Breast epithelium (tissue), 3 donors: ENCODE measurements around the gene ZNF536.

Experiments
- POLR2A ChIP-seq: fragments of 450-650 bp; IDR thresholded peaks from one replicate; pipeline ENCODE4 v1.6.1; 2016; ENCODE audit warnings: antibody characterized with exemption, mild to moderate bottlenecking, moderate library complexity
- POLR2AphosphoS5 ChIP-seq, 3 donors: sonication (generic); formaldehyde crosslinking; IDR thresholded peaks; one replicate each; pipeline ENCODE4 v1.6.1; 2017; ENCODE audit warnings: antibody characterized with exemption in 3 of 3
- TF ChIP-seq, protein P1 (sequence below), 3 donors: fragments of 450-650 bp; IDR thresholded peaks; one replicate each; pipeline ENCODE4 v1.5.1; 2016 to 2017; ENCODE audit warnings: antibody characterized with exemption in 3 of 3, mild to moderate bottlenecking in 3 of 3, moderate library complexity in 3 of 3

DNA sequence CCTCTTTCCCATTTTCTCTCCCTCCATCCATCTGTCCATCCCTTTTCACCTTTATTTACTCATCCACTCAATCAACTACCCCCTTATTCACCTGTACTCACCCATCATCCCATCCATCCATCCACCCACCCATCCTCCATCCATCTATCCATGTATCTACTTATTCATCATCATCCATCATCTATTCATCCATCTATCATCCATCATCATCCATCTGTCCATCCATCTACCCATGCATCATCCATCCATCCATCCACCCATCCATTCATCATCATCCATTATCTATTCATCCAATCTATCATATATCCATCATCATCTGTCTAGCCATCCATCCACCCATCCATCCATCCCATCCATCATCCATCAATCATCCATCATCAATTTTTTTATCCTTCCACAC, 48.3 kb upstream of the ZNF536 start:
- TF ChIP-seq POLR2A (no peak), POLR2AphosphoS5 (IDR thresholded peaks at IDR 0.05) (no peak)
- TF ChIP-seq, protein P1, sequence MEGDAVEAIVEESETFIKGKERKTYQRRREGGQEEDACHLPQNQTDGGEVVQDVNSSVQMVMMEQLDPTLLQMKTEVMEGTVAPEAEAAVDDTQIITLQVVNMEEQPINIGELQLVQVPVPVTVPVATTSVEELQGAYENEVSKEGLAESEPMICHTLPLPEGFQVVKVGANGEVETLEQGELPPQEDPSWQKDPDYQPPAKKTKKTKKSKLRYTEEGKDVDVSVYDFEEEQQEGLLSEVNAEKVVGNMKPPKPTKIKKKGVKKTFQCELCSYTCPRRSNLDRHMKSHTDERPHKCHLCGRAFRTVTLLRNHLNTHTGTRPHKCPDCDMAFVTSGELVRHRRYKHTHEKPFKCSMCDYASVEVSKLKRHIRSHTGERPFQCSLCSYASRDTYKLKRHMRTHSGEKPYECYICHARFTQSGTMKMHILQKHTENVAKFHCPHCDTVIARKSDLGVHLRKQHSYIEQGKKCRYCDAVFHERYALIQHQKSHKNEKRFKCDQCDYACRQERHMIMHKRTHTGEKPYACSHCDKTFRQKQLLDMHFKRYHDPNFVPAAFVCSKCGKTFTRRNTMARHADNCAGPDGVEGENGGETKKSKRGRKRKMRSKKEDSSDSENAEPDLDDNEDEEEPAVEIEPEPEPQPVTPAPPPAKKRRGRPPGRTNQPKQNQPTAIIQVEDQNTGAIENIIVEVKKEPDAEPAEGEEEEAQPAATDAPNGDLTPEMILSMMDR (IDR thresholded peaks at IDR 0.05) = no peak
